HEK293 (cell line): ENCODE data around the gene RTN4.

Experiments used
- GLIS1 ChIP-seq: fragments of 450-650 bp; formaldehyde crosslinking; IDR thresholded peaks from 2 replicates; pipeline ENCODE4 v1.5.1; 2016; ENCODE audit warnings: missing biosample characterization, missing genetic modification characterization
- KLF9 ChIP-seq: fragments of 450-650 bp; formaldehyde crosslinking; IDR thresholded peaks from 2 replicates; pipeline ENCODE4 v1.5.1; 2016; ENCODE audit warnings: missing biosample characterization, missing genetic modification characterization, low read depth
- SETDB1 ChIP-seq: IDR thresholded peaks from one replicate; pipeline ENCODE4 v1.6.1; 2017; ENCODE audit warnings: mild to moderate bottlenecking, low read length, moderate library complexity, mixed read lengths; ENCODE audit not compliant: insufficient read length
- YY1 ChIP-seq: fragments of 450-650 bp; formaldehyde crosslinking; IDR thresholded peaks from 2 replicates; pipeline ENCODE4 v1.5.1; 2018; ENCODE audit warnings: missing biosample characterization, missing genetic modification characterization
- ZBTB21 ChIP-seq: fragments of 450-650 bp; formaldehyde crosslinking; IDR thresholded peaks from 2 replicates; pipeline ENCODE4 v1.5.1; 2017; ENCODE audit warnings: missing biosample characterization, missing genetic modification characterization
- ZNF280D ChIP-seq: fragments of 450-650 bp; formaldehyde crosslinking; IDR thresholded peaks from 2 replicates; pipeline ENCODE4 v1.5.1; 2016; ENCODE audit warnings: missing biosample characterization, missing genetic modification characterization
- ZNF580 ChIP-seq: fragments of 450-650 bp; formaldehyde crosslinking; IDR thresholded peaks from 2 replicates; pipeline ENCODE4 v1.5.1; 2016; ENCODE audit warnings: missing biosample characterization, missing genetic modification characterization
- ZNF701 ChIP-seq: fragments of 450-650 bp; formaldehyde crosslinking; IDR thresholded peaks from 2 replicates; pipeline ENCODE4 v1.5.1; 2016; ENCODE audit warnings: missing biosample characterization, missing genetic modification characterization
- ZNF830 ChIP-seq: fragments of 450-650 bp; IDR thresholded peaks from 2 replicates; pipeline ENCODE4 v1.5.0; 2018; ENCODE audit warnings: missing biosample characterization, missing genetic modification characterization, low read depth, mild to moderate bottlenecking, moderate library complexity
- ZNF843 ChIP-seq: fragments of 450-650 bp; formaldehyde crosslinking; IDR thresholded peaks from 2 replicates; pipeline ENCODE4 v1.5.1; 2016; ENCODE audit warnings: missing biosample characterization, missing genetic modification characterization
- ZSCAN23 ChIP-seq: fragments of 450-650 bp; formaldehyde crosslinking; IDR thresholded peaks from 2 replicates; pipeline ENCODE4 v1.5.1; 2016; ENCODE audit warnings: missing biosample characterization, missing genetic modification characterization
- ZSCAN5A ChIP-seq: fragments of 450-650 bp; formaldehyde crosslinking; IDR thresholded peaks from 2 replicates; pipeline ENCODE4 v1.5.1; 2016; ENCODE audit warnings: missing biosample characterization, missing genetic modification characterization
- TF ChIP-seq, protein P1 (sequence below): fragments of 450-650 bp; formaldehyde crosslinking; IDR thresholded peaks from 2 replicates; pipeline ENCODE4 v1.5.1; 2016; ENCODE audit warnings: missing biosample characterization, missing genetic modification characterization
- TF ChIP-seq, protein P2 (sequence below): fragments of 450-650 bp; formaldehyde crosslinking; IDR thresholded peaks from 2 replicates; pipeline ENCODE4 v1.5.1; 2016; ENCODE audit warnings: missing biosample characterization, missing genetic modification characterization

DNA sequence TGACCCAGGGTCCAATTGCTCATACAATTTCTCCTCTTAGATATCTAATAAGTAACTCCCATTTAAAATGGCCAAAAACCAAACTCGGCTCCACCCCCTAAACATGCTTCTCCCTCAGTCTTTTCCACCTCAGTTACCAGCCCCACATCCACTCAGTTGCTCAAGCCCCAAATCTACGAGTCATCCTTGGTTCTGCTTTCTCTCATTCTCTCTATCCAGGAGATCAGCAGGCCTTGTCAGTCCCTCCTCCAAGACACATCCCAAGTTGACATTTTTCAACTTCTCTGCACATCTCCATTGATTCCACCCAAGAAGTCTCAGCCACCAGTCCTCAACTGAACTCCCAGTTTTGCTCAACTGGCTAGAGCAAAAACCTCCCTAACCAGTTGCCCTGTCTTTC is 40.5 kb upstream of the RTN4 start:
- TF ChIP-seq ZNF843 (tag by site-specific recombination) (no peak), ZSCAN5A (tag by site-specific recombination) (no peak), SETDB1 (no peak), GLIS1 (tag by site-specific recombination) (no peak), YY1 (no peak), KLF9 (tag by site-specific recombination) (no peak), ZNF830 (tag by site-specific recombination) (no peak), ZSCAN23 (no peak), ZBTB21 (tag by site-specific recombination) (no peak), ZNF701 (tag by site-specific recombination) (no peak), ZNF280D (tag by site-specific recombination) (no peak), ZNF580 (tag by site-specific recombination) (no peak)
- TF ChIP-seq, protein P1, sequence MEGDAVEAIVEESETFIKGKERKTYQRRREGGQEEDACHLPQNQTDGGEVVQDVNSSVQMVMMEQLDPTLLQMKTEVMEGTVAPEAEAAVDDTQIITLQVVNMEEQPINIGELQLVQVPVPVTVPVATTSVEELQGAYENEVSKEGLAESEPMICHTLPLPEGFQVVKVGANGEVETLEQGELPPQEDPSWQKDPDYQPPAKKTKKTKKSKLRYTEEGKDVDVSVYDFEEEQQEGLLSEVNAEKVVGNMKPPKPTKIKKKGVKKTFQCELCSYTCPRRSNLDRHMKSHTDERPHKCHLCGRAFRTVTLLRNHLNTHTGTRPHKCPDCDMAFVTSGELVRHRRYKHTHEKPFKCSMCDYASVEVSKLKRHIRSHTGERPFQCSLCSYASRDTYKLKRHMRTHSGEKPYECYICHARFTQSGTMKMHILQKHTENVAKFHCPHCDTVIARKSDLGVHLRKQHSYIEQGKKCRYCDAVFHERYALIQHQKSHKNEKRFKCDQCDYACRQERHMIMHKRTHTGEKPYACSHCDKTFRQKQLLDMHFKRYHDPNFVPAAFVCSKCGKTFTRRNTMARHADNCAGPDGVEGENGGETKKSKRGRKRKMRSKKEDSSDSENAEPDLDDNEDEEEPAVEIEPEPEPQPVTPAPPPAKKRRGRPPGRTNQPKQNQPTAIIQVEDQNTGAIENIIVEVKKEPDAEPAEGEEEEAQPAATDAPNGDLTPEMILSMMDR = no peak
- TF ChIP-seq, protein P2, sequence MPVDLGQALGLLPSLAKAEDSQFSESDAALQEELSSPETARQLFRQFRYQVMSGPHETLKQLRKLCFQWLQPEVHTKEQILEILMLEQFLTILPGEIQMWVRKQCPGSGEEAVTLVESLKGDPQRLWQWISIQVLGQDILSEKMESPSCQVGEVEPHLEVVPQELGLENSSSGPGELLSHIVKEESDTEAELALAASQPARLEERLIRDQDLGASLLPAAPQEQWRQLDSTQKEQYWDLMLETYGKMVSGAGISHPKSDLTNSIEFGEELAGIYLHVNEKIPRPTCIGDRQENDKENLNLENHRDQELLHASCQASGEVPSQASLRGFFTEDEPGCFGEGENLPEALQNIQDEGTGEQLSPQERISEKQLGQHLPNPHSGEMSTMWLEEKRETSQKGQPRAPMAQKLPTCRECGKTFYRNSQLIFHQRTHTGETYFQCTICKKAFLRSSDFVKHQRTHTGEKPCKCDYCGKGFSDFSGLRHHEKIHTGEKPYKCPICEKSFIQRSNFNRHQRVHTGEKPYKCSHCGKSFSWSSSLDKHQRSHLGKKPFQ = no peak
